GM19351 (cell line): ENCODE measurements around the gene TRIM69.
"Not testable (repeated sequence)": the region's sequence is repeated elsewhere in the genome, so short reads cannot be mapped to it uniquely, and the experiment has no call there.

Experiments
- ATAC-seq: cut with Tn5 transposase; IDR thresholded peaks from one replicate; pipeline ENCODE4 v1.9.1; 2021; ENCODE audit warnings: mild to moderate bottlenecking, moderate library complexity; ENCODE audit not compliant: unreplicated experiment

Gene TRIM69

GRCh38 chr15:44735482-44736180, 697 bp upstream of the TRIM69 start:
- ATAC-seq, result no peak

GRCh38 chr15:44738340-44738984, 2.1 kb downstream of the TRIM69 start:
- ATAC-seq, result no peak

DNA sequence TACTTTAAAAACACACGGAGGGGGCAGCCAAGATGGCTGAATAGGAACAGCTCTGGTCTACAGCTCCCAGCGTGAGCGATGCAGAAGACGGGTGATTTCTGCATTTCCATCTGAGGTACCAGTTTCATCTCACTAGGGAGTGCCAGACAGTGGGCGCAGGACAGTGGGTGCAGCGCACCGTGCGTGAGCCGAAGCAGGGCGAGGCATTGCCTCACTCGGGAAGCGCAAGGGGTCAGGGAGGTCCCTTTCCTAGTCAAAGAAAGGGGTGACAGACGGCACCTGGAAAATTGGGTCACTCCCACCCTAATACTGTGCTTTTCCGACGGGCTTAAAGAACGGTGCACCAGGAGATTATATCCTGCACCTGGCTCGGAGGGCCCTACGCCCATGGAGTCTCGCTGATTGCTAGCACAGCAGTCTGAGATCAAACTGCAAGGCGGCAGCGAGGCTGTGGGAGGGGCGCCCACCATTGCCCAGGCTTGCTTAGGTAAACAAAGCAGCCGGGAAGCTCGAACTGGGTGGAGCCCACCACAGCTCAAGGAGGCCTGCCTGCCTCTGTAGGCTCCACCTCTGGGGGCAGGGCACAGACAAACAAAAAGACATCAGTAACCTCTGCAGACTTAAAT, 3.0 kb downstream of the TRIM69 start:
- not testable (repeated sequence) for ATAC-seq

GRCh38 chr15:44743454-44743853, 7.1 kb downstream of the TRIM69 start:
- not testable (repeated sequence) for ATAC-seq

GRCh38 chr15:44753345-44753744, 17.0 kb downstream of the TRIM69 start:
- no peak for ATAC-seq

- no peak for ATAC-seq
Measured at GRCh38 chr15:44763187-44763586, 26.9 kb downstream of the TRIM69 start.

DNA sequence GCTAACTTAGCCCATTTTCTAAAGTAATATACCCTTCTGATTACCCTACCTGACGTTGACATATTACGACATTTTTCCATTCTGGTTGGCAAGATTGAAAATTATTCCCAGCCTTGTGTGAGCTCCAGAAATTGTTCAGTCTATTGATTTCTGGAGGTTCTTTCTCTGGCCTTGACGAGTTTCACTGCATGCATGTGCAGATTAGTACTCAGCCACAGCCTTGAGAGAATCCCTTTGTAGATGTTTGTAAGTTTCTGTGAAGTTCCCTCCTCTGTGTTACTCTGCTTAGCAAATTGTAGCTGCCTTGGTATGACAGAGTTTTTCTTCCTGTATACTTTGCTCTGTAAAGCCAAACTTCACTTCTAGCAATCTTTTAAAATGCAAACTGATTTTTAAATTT, 27.5 kb downstream of the TRIM69 start:
- ATAC-seq, result no peak

GRCh38 chr15:44765036-44765435, 28.7 kb downstream of the TRIM69 start:
- no peak for ATAC-seq

DNA sequence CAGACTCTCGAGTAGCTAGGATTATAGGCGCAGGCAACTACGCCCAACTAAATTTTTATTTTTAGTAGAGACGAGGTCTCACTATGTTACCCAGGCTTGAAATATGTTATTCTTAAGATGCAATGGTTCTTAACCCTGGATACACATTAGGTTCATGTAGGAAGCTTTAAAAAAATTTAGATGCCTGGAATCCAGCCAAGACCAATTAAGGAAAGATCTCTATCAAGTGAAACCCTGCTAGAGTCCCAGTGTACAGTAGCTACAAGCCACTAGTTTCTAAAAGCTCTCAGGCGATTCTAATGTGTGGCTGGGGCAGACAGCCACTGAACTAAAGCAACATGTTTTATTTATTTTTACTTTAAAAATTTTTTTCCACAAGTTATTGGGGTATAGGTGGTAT, 33.2 kb downstream of the TRIM69 start:
- no peak for ATAC-seq

- ATAC-seq, result not testable (repeated sequence)
Measured at GRCh38 chr15:44770715-44771114, 34.4 kb downstream of the TRIM69 start.

DNA sequence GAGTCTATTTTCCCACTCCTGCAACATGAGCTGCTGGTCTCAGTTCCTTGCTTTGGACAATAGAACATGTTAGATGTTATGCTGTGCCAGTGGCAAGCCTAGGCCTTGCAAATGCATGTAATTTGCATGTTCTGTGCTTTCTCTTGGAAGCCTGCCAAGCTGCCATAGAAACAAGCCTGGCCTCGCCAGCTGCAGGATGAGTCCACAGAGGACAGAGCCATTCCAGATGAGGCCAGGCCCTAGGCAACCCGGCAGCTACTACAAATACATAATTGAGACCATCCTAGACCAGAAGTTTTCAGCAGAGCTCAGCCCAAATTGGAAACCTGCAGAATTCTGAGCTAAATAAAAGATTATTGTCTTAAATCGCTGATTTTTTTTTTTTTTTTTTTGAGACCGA, 39.6 kb downstream of the TRIM69 start:
- ATAC-seq, result no peak

DNA sequence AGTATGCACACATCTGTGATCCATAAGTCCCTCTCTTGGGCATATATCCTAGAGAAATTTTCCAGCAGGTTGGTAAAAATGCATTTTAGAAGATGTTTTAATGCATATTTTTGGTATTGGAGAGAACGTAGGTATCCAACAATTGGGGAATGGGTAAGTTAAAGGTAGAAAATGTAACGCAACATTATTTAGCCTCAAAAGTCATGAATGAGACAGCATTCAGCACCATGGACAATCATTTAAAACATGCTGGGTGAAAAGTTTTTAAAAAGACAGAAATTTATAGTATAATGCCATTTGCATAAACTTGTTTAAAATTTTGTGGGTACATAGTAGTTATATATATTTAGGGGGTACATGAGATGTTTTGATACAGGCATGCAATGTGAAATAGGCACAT, 43.4 kb downstream of the TRIM69 start:
- ATAC-seq, result no peak

DNA sequence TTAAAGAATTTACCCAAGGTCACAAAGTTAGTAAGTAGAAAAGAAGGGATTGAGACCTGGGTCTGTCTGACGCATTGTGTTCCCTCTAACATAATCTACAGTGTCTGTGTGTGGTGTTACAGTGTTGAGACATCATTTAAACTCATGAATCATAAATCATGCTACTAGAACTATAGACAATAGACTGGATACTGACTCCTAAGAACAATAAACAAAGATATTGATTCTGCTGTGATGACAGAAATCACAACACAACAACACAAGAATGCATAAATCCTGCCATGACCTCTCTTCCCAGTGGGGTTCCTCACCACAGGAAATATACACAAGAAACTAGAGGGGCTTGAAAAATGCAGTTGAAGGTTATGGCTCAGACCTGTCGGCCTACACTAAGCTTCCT, 44.3 kb downstream of the TRIM69 start:
- ATAC-seq, result no peak

GRCh38 chr15:44781128-44781810, 44.9 kb downstream of the TRIM69 start:
- no peak for ATAC-seq

GRCh38 chr15:44782516-44782915, 46.2 kb downstream of the TRIM69 start:
- no peak for ATAC-seq

DNA sequence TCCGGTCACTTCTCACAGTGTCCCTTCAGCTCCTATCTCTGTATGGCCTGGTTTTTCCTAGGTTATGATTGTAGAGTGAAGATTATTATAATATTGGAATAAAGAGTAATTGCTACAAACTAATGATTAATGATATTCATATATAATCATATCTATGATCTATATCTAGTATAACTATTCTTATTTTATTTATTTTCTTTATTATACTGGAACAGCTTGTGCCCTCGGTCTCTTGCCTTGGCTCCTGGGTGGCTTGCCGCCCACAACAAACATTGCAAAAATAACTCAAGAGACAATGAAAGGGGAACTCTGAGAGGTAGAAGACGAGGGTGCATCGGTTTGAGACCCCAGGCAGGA, 48.6 kb downstream of the TRIM69 start:
- not testable (repeated sequence) for ATAC-seq

DNA sequence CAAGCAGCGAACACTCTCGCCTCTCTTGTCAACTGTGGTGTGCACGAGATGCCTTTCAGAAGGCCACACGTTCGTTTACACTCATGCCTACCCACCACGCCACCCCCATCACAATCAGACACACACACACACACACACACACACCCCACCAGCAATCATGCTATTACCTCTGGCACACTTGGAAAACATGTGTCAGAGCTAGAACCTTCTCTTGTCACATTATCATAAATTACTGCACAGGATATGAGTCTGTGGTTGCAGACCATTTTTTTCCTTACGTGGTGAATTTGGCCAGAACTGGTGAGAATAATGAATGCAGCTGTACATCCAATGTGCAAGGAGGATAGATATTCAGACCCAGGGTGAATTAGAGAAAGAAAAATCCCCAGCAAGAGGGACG, 52.4 kb downstream of the TRIM69 start:
- no peak for ATAC-seq

DNA sequence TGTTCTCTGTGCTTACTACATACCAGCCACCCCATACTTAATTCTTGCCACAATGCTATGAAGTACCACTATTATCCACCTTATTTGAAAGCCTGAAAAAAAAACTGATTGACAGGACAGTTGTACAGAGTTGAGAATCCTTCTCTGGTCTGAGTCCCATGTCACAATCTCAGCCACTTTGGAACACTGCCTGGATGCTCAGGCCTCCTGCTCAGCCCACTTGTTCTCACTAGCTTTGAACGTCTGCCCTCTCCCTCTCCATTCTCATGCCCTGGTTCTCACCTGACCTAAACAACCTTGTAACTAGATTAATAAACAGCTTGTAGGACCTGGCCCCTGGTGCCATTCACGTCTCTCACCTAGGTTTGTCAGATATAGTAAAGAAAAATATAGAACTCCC, 53.9 kb downstream of the TRIM69 start:
- no peak for ATAC-seq

DNA sequence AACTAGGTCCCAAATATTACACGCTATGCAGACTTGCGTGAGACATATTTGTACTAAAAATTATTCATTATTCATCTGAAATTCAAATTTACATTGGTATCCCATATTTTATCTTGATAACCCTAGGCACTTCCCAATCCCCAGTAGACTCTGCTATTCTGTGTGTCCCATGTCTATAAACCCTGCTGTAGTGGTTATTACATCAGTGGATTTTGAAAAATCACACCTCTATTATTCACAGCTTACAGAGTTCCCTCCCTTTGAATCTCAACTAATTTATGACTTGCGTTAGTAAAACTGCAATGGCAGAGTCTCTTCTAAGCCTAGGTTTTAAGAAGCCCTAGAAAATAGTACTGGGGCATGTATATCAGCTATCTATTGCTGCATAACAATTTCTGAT, 54.3 kb downstream of the TRIM69 start:
- no peak for ATAC-seq

DNA sequence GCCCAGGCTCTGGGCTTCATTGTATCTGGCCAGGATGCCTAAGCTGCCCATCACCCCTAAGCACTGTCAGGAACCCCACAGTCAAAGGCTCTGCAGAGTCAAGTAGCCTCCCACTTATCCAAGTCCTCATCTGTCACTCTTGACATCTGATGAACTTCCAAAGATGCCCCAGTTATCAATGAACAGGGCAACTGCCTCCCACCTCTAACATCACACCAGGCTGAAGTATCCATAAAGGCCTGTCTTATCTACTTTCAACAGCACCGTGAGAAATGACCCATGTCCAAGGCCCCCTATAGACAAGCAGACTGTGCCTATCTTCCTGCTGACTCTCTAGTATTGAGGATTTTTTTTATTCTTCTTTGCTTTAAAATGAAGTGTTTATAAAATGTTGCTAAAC, 56.4 kb downstream of the TRIM69 start:
- no peak for ATAC-seq

- no peak for ATAC-seq
Measured at GRCh38 chr15:44794072-44794471, 57.7 kb downstream of the TRIM69 start.

GRCh38 chr15:44796508-44796907, 60.2 kb downstream of the TRIM69 start:
- no peak for ATAC-seq
